RWPE2 (cell line): Measurements from ENCODE around the gene NEGR1.

Source experiments
- ATAC-seq: fragments of 200-7000 bp; cut with Tn5 transposase; 3 replicates; pipeline ENCODE4 v1.9.1; 2021; ENCODE audit warnings: low read depth
- DNase-seq: peaks from one replicate; pipeline ENCODE4 v3.0.0-alpha.2; 2020; ENCODE audit warnings: low spot score
- H3K27ac ChIP-seq: fragments of 450-650 bp; 2 replicates; pipeline ENCODE4 v1.5.1; 2017; ENCODE audit warnings: mild to moderate bottlenecking; ENCODE audit not compliant: poor library complexity, severe bottlenecking
- H3K27me3 ChIP-seq: fragments of 250-450 bp; sonication (Bioruptor Pico); 2 replicates; pipeline ENCODE4 v1.5.1; 2021; ENCODE audit warnings: mild to moderate bottlenecking, moderate library complexity; ENCODE audit not compliant: insufficient read depth, poor library complexity, severe bottlenecking
- H3K36me3 ChIP-seq: fragments of 250-450 bp; sonication (Bioruptor Pico); 2 replicates; pipeline ENCODE4 v1.5.1; 2020; ENCODE audit warnings: low read depth, mild to moderate bottlenecking, moderate library complexity
- H3K4me1 ChIP-seq: fragments of 250-450 bp; sonication (Bioruptor Pico); 2 replicates; pipeline ENCODE4 v1.5.1; 2021; ENCODE audit warnings: mild to moderate bottlenecking, moderate library complexity; ENCODE audit not compliant: insufficient read depth, poor library complexity, severe bottlenecking
- H3K4me3 ChIP-seq: fragments of 250-450 bp; sonication (Bioruptor Pico); 2 replicates; pipeline ENCODE4 v1.5.1; 2021; ENCODE audit warnings: mild to moderate bottlenecking, moderate library complexity; ENCODE audit not compliant: severe bottlenecking
- H3K9me3 ChIP-seq: fragments of 250-450 bp; sonication (Bioruptor Pico); 2 replicates; pipeline ENCODE4 v1.5.1; 2021; ENCODE audit warnings: mild to moderate bottlenecking, moderate library complexity; ENCODE audit not compliant: severe bottlenecking
- TF ChIP-seq, protein P1 (sequence below): fragments of 450-650 bp; IDR thresholded peaks from one replicate; pipeline ENCODE4 v1.5.1; 2017; ENCODE audit warnings: mild to moderate bottlenecking, moderate library complexity; ENCODE audit not compliant: poor library complexity, severe bottlenecking

Gene NEGR1

DNA sequence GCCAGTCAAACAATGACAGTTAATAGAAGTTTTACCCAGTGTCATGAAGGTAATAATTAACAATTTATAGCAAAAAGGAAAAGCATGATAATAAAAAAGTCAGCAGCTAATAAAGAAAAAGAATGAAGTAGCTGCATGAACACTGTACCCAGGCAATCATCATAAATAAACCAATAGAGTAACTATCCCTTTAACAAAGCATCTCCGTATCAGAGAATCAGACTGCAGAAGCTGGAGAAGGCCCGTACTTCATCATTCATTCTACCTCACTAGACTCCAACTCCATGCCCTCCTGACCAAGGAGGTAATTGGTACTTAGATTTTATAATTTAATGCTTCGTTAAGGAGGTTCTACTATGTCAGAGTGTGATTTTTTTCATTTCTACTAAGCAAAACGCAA lies 140.5 kb downstream of the NEGR1 start:
- TF ChIP-seq, protein P1, sequence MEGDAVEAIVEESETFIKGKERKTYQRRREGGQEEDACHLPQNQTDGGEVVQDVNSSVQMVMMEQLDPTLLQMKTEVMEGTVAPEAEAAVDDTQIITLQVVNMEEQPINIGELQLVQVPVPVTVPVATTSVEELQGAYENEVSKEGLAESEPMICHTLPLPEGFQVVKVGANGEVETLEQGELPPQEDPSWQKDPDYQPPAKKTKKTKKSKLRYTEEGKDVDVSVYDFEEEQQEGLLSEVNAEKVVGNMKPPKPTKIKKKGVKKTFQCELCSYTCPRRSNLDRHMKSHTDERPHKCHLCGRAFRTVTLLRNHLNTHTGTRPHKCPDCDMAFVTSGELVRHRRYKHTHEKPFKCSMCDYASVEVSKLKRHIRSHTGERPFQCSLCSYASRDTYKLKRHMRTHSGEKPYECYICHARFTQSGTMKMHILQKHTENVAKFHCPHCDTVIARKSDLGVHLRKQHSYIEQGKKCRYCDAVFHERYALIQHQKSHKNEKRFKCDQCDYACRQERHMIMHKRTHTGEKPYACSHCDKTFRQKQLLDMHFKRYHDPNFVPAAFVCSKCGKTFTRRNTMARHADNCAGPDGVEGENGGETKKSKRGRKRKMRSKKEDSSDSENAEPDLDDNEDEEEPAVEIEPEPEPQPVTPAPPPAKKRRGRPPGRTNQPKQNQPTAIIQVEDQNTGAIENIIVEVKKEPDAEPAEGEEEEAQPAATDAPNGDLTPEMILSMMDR, result no peak
- no peaks in the 10 kb centered on the region for H3K9me3 ChIP-seq
- no peak overlapping the region for H3K27ac ChIP-seq
- H3K36me3 ChIP-seq, result no peaks in the 10 kb centered on the region
- no peaks in the 10 kb centered on the region for H3K27me3 ChIP-seq
- no peak for DNase-seq
- H3K4me3 ChIP-seq, result no peak overlapping the region
- ATAC-seq, result no peak
- no peaks in the 10 kb centered on the region for H3K4me1 ChIP-seq

DNA sequence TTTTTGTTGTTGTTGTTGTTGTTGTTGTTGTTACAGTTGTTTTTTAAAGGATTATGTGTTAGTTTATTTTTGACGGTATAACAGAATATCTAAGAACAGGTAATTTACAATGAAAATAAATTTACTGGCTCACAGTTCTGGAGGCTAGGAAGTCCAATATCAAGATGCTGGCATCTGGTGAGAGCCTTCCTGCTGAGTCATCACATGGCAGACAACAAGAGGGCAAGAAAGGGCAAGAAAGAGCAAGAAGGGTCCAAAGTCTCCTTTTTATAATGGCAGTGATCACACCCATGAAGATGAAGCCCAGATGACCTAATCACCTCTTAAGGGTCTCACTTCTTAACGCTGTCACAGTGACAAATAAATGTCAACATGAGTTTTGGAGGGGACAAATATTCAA lies 142.1 kb downstream of the NEGR1 start:
- no peak for ATAC-seq
- no peaks in the 10 kb centered on the region for H3K4me1 ChIP-seq
- H3K9me3 ChIP-seq, result no peaks in the 10 kb centered on the region
- no peaks in the 10 kb centered on the region for H3K27me3 ChIP-seq
- TF ChIP-seq, protein P1, result no peak
- no peaks in the 10 kb centered on the region for H3K36me3 ChIP-seq
- no peak overlapping the region for H3K4me3 ChIP-seq
- DNase-seq, result no peak
- H3K27ac ChIP-seq, result no peak overlapping the region

DNA sequence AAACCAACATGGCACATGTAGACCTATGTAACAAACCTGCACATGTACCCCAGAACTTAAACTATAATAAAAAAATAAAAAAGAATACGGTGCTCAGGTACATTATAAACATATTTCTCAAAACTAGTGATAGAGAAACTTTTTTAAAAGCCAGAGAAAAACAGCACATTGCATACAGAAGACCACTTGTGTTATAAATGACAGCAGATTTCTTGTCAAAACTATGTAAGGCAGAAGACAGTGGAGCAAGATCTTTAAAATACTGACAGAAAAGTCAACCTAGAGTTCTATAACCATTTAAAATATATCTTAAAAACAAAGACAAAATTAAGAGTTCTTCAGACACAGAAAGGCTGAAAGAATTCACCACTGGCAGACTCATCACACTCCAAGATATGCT lies 144.7 kb downstream of the NEGR1 start:
- DNase-seq (no peak), ATAC-seq (no peak)
- H3K4me3 ChIP-seq, result no peak overlapping the region
- TF ChIP-seq, protein P1, result no peak
- no peaks in the 10 kb centered on the region for H3K9me3 ChIP-seq
- no peaks in the 10 kb centered on the region for H3K27me3 ChIP-seq
- H3K4me1 ChIP-seq, result no peaks in the 10 kb centered on the region
- H3K27ac ChIP-seq, result no peak overlapping the region
- H3K36me3 ChIP-seq, result no peaks in the 10 kb centered on the region

DNA sequence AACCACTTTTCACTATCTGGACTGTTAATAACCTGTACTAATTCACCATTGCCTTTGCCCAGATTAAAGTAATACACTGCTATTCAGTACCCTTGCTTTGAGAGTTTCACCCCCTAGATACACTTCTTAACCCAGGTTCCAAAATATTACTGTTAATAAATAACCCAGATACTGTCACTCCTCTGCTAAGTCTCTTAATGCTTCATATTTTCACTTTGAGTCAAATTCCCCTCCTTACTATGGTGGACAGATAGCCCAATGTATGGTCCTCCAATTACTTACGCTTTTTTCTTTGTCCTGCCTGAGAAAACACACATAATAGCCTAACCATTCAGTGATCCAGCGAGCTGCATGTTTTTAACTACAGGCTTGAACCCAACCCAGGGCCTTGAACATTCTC lies 152.5 kb downstream of the NEGR1 start:
- no peak for DNase-seq
- Histone ChIP-seq H3K4me1 (no peaks in the 10 kb centered on the region), H3K36me3 (no peaks in the 10 kb centered on the region), H3K4me3 (no peak overlapping the region), H3K9me3 (no peaks in the 10 kb centered on the region), H3K27me3 (no peaks in the 10 kb centered on the region), H3K27ac (no peak overlapping the region)
- ATAC-seq, result no peak
- TF ChIP-seq, protein P1, result no peak

DNA sequence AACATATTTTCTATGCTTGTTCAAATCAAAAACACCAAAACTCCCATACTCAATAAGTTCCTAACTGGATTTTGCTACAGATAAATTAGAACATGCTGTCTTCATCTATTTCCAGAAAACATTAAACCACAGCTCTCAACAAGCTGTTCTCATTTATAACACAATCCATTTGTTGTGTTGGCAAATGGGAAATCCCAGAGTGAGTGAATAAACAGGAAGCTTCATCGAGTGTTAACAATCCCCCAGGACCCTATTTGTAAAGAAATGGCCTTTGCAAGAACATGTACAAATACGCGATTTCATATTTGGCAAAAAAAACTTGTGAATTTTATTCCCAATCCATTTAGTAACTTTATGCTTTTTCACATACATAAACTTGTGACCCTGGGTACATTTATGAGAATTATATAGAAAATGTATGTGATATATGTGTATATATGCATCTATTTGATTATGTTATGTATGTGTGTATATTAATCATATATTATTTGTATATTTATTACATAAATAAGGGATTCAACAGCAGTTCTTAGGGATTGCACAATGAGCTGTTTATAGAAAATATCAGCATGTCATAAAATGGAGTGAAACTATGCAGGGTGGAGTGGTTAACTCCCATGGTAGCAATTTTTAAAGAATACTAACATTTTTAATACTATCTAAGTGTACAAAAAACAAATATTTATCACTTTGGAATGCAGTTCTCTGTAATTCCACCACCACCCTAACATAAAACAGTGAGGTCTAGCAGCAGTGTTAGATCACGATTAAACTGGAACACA lies 160.0 kb downstream of the NEGR1 start:
- ATAC-seq, result no peak
- H3K36me3 ChIP-seq, result no peaks in the 10 kb centered on the region
- H3K27me3 ChIP-seq, result no peaks in the 10 kb centered on the region
- no peaks in the 10 kb centered on the region for H3K4me1 ChIP-seq
- no peak overlapping the region for H3K4me3 ChIP-seq
- no peaks in the 10 kb centered on the region for H3K9me3 ChIP-seq
- H3K27ac ChIP-seq, result no peak overlapping the region
- TF ChIP-seq, protein P1, result no peak
- DNase-seq, result no peak
